ENCODE data around the gene TTYH2. TPM values are rescaled to one million over a fixed set of nuclear protein-coding genes. Genes with fewer than 3 reads are reported as not detected.

Gene TTYH2
- total RNA-seq, 1 donor from 2014 or later: 3.4 TPM

DNA sequence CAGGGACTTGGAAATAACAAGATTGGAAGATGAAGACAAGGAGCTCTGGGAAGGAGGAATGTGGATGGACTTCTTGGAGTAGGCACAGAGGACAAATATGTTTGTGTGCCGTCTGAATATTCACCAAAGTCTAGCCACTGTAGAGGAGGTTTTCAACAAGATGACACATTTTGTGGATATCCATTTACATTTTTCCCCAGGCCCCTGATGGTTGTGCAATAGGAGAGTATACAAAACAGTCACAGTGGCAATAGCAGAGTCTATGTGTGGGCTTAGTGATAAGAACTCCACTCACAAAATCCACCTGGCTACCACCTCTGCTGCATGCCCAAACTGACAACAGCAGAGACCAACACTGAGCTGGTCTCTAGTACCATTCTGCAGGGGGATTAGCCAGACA lies 42.4 kb upstream of the TTYH2 start:
- DNase-seq (ENCODE audit: extremely low spot score in 2 of 2): no peak
- no peak overlapping the region for H3K27ac ChIP-seq
- no peaks in the 10 kb centered on the region for H3K27me3 ChIP-seq
- TF ChIP-seq POLR2AphosphoS5 (IDR thresholded peaks at IDR 0.05; ENCODE audit: insufficient read depth in 1 of 2, low read depth in 1 of 2) (no peak), POLR2A (IDR thresholded peaks at IDR 0.05) (no peak)
- TF ChIP-seq, protein P1, sequence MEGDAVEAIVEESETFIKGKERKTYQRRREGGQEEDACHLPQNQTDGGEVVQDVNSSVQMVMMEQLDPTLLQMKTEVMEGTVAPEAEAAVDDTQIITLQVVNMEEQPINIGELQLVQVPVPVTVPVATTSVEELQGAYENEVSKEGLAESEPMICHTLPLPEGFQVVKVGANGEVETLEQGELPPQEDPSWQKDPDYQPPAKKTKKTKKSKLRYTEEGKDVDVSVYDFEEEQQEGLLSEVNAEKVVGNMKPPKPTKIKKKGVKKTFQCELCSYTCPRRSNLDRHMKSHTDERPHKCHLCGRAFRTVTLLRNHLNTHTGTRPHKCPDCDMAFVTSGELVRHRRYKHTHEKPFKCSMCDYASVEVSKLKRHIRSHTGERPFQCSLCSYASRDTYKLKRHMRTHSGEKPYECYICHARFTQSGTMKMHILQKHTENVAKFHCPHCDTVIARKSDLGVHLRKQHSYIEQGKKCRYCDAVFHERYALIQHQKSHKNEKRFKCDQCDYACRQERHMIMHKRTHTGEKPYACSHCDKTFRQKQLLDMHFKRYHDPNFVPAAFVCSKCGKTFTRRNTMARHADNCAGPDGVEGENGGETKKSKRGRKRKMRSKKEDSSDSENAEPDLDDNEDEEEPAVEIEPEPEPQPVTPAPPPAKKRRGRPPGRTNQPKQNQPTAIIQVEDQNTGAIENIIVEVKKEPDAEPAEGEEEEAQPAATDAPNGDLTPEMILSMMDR (IDR thresholded peaks at IDR 0.05): no peak
- H3K36me3 ChIP-seq: no peaks in the 10 kb centered on the region
- intact Hi-C loops (cut with DNase I): no loop called here
- no peak overlapping the region for H3K4me3 ChIP-seq
- no peaks in the 10 kb centered on the region for H3K4me1 ChIP-seq
- H3K9me3 ChIP-seq: no peaks in the 10 kb centered on the region

DNA sequence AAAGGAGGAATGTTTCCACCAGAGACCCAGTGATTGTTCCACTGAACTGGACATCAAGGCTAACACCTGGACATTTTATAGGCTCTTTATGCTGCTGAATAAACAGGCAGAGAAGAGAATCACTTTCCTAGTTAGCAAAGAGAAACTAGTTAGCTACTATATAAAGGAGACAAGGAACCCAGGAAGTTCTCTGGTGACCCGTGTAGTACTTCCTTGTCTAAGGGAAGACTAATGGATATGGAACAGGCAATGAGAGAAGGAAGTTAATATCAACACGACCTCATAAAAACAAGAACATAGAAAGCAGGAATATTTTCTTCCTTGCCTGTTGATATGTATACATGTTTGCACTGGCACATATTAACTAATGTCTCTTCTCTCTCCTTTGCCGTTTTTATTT lies 40.7 kb upstream of the TTYH2 start:
- intact Hi-C loops (cut with DNase I): no loop called here
- no peak for DNase-seq (ENCODE audit: extremely low spot score in 2 of 2)
- TF ChIP-seq, protein P1 (IDR thresholded peaks at IDR 0.05): no peak
- TF ChIP-seq POLR2A (IDR thresholded peaks at IDR 0.05) (no peak), POLR2AphosphoS5 (IDR thresholded peaks at IDR 0.05; ENCODE audit: insufficient read depth in 1 of 2, low read depth in 1 of 2) (no peak)
- no peaks in the 10 kb centered on the region for H3K9me3 ChIP-seq
- H3K4me3 ChIP-seq: no peak overlapping the region
- H3K27ac ChIP-seq: no peak overlapping the region
- no peaks in the 10 kb centered on the region for H3K4me1 ChIP-seq
- H3K27me3 ChIP-seq: no peaks in the 10 kb centered on the region
- H3K36me3 ChIP-seq: no peaks in the 10 kb centered on the region

DNA sequence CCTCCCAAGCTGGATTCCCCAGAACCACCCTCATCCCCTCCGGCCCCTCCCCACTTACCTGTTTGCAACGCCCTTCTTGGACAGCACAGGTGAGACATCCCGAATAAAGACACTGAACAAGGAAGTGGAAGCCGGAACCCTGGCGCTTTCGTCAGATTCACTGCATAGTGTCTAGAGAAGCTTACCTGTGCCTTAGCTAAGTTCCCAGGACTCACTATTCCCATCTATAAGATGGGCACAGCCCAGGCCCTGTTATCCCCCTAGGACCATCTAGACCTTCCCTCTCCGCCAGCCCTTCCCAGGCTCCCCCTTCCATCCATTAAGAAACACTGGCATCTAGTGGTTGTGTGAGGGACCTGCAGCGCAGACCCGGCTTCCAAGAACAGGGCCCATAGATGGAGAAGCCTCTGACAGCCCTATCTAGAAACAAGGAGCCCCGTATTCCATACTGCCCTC lies 36.8 kb upstream of the TTYH2 start:
- no peak for DNase-seq (ENCODE audit: extremely low spot score in 2 of 2)
- Histone ChIP-seq H3K27ac (no peak overlapping the region), H3K27me3 (no peaks in the 10 kb centered on the region), H3K36me3 (no peaks in the 10 kb centered on the region), H3K9me3 (no peaks in the 10 kb centered on the region), H3K4me1 (no peaks in the 10 kb centered on the region), H3K4me3 (no peak overlapping the region)
- no peak for TF ChIP-seq POLR2AphosphoS5 (IDR thresholded peaks at IDR 0.05; ENCODE audit: insufficient read depth in 1 of 2, low read depth in 1 of 2)
- TF ChIP-seq, protein P1 (IDR thresholded peaks at IDR 0.05): peak; percentile 44 to 73 (median 54)
- intact Hi-C loops (cut with DNase I): no loop called here

- intact Hi-C loops (cut with DNase I): no loop called here
- Histone ChIP-seq H3K9me3 (no peaks in the 10 kb centered on the region), H3K36me3 (no peaks in the 10 kb centered on the region), H3K27me3 (no peaks in the 10 kb centered on the region), H3K4me3 (no peak overlapping the region), H3K4me1 (no peaks in the 10 kb centered on the region), H3K27ac (no peak overlapping the region)
- no peak for DNase-seq (ENCODE audit: extremely low spot score in 2 of 2)
- no peak for TF ChIP-seq POLR2A (IDR thresholded peaks at IDR 0.05)
- TF ChIP-seq, protein P1 (IDR thresholded peaks at IDR 0.05): peak in 1 of 3 experiments; percentile 3
- TF ChIP-seq POLR2AphosphoS5 (IDR thresholded peaks at IDR 0.05; ENCODE audit: insufficient read depth in 1 of 2, low read depth in 1 of 2): no peak
Measured at GRCh38 chr17:74177018-74177450, 36.3 kb upstream of the TTYH2 start.

- no peak for DNase-seq (ENCODE audit: extremely low spot score in 2 of 2)
- Histone ChIP-seq H3K4me1 (no peaks in the 10 kb centered on the region), H3K27ac (no peak overlapping the region), H3K4me3 (no peak overlapping the region), H3K36me3 (no peaks in the 10 kb centered on the region), H3K9me3 (no peaks in the 10 kb centered on the region), H3K27me3 (no peaks in the 10 kb centered on the region)
- intact Hi-C loops (cut with DNase I): no loop called here
- TF ChIP-seq, protein P1 (IDR thresholded peaks at IDR 0.05): no peak
- no peak for TF ChIP-seq POLR2A (IDR thresholded peaks at IDR 0.05)
- TF ChIP-seq POLR2AphosphoS5 (IDR thresholded peaks at IDR 0.05; ENCODE audit: insufficient read depth in 1 of 2, low read depth in 1 of 2): no peak
Measured at GRCh38 chr17:74179576-74179975, 33.8 kb upstream of the TTYH2 start.

Data from vagina (tissue), 2 donors.